NCI-H1930 (cell line): ENCODE data around the gene SNF8.

ENCODE experiments used
- DNase-seq, 2 experiments: peaks; one replicate each; lab custom pipeline; 2025; lab: John Stamatoyannopoulos, UW

The SNF8 gene

DNA sequence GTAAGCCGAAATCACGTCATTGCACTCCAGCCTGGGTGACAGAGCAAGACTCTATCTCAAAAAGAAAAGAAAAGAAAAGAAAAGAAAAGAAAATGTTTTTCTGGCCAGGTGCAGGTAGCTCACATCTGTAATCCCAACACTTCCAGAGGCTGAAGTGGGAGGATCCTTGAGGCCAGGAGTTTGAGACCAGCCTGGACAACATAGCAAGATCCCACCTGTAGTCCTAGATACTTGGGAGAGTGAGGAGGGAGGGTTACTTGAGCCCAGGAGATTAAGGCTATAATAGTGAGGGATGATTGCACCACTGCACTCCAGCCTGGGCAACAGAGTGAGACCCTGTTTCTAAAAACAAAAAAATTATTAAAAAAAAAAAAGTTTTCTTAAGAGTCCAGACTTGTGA lies 54.6 kb downstream of the SNF8 start:
- no peak for DNase-seq

DNA sequence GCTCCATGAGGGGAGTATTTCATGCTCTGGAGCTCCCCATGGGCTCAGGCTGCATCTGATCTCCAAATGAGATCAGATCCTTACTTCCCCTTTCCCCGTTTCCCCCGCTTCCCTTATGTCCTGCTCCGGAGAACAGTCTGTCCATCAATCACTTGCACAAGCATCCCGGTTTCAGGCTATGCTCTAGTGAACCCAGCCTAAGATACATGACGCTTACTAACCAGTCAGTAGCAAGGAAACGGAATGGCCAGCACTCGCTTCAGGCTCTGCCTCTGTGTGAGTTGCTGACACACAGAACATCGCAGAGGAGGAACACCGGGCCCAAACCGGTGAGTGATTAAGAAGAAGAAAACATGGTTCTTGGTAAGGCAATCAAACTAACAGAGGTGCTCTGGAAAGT lies 61.5 kb downstream of the SNF8 start:
- no peak for DNase-seq

DNA sequence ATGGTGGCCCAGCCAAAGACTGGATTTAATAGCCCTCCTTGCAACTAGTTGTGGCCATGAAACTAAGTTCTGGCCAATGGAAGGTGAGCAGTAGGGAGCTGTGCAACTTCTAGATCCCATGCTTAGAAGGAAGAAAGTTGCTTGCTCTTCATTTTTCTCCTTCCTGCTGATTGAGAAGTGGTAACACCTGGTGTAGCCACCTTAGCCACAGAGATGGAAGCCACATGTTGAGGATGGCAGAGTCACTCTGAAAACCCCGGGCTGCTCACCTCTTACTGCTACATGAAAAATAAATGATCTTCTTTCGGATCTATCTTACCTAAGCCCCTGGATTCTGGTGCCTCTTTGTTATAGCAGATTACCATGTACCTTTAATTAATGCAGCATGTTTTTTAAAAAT lies 62.4 kb downstream of the SNF8 start:
- no peak for DNase-seq
